GM10847 (cell line): ENCODE measurements around the gene TMEM245.

Source experiments
- POLR2A ChIP-seq: IDR thresholded peaks from 2 replicates; pipeline ENCODE4 v1.6.1; 2011; ENCODE audit not compliant: insufficient read length; ENCODE audit errors: extremely low read depth

TMEM245 gene

DNA sequence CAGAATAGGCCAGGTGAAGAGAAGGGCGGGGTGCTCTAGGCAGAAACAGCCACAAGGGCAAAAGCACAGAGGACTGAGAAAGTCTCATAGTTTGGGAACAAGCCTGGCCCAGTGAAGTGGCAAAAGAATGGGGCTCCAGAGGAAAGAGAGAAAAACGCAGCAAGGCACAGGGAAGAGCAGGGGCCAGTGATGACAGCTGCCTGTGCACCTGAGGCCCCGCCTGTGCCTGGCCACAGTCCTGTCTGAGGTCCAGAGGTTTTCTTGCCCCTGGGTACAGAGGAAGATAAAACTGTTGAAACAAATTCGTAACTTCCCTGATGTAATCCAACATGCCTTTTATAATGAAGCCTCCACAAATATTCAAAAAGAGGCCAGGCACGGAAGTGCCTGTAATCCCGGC is 25.3 kb upstream of the TMEM245 start:
- no peak for TF ChIP-seq POLR2A

DNA sequence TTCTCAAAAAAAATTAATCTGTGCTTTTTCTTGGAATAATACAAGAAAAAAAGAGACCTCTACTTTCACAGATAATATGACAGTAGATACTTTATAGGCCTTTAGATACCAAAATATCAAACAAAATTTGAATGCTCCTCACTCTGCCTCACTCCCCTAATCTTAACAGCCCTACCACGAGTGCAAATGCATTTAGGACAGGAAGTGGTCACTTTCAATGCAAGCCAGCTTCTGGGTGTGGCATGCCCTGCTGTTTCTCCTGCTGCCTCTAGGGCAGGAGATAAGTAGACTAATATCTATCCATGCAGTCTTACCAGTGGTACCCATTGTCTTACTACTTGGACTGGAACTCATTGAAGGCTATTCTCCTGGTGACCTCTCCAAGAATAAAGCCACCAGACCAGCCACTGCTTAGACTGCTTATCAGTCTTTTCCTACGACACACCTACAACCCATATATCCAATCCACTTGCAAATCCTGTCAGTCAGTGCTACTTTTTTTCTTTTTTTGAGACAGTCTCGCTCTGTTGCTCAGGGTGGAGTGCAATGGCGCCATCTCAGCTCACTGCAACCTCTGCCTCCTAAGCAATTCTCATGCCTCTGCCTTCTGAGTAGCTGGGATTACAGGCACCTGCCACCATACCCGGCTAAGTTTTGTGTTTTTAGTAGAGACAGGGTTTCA is 24.3 kb upstream of the TMEM245 start:
- TF ChIP-seq POLR2A: no peak

DNA sequence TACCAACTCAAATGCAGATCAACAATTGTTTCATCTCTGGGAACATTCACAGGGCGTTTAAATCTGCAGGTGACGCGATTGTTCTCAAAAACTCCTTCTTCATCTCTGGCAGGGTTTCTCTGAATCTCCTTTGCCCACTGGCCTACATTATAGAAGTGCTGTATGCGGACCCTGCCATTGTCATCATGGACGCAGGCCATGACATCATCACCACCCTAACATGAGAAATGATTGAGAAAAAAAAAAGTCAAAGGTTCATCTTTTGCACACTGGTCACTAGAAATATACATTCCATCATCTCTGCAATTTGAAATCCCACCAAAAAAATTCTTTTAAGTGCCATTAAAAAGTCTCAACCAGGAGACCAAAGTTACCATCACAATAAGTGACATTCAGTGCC is 21.6 kb upstream of the TMEM245 start:
- no peak for TF ChIP-seq POLR2A

GRCh38 chr9:109139851-109140250 is 20.1 kb upstream of the TMEM245 start:
- no peak for TF ChIP-seq POLR2A

GRCh38 chr9:109138421-109138820 is 18.7 kb upstream of the TMEM245 start:
- TF ChIP-seq POLR2A: no peak

- no peak for TF ChIP-seq POLR2A
Measured at GRCh38 chr9:109134167-109134578, 14.4 kb upstream of the TMEM245 start.

DNA sequence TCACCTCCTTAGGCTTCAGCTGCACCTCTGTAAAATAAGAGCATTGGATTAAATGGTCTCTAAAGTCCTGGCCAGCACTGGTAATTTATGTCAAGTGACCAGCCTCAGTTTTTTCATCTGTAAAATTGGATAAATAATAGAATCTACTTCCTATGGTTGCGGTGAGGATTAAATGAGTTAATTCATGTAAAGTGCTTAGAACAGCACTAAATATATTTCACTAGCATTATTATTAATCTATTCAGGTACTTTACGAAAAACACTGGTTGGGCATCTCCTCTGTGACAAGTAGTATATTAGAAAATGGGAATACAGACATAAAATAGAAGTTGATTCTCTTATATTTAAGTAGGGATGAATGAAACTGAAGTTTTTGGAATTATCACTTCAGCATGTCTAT is 13.8 kb upstream of the TMEM245 start:
- TF ChIP-seq POLR2A: no peak

DNA sequence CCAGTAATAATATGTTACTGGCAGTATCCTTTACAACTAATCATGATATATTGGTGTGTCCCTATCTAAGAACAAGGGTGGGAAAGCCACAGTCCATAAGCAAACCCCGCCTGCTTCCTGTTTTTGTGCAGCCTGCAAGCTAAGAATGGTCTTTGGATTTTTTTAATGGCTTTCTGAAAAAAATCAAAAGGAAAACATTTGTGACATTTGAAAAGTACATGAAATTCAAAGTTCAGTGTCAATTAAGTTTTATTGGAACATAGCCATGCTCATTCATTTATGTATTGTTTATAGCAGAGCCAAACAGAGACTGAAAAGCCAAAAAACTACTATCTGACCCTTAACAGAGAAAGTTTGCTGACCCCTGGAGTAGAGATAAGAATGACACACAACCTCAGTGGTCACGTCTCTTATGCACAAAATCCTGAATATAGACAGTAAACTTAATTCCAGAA is 12.8 kb upstream of the TMEM245 start:
- TF ChIP-seq POLR2A: no peak

GRCh38 chr9:109129470-109130197 is 9.9 kb upstream of the TMEM245 start:
- TF ChIP-seq POLR2A: no peak

GRCh38 chr9:109124121-109124520 is 4.4 kb upstream of the TMEM245 start:
- TF ChIP-seq POLR2A: no peak

- TF ChIP-seq POLR2A: no peak
Measured at GRCh38 chr9:109122726-109123621, 3.2 kb upstream of the TMEM245 start.

- TF ChIP-seq POLR2A: no peak
Measured at GRCh38 chr9:109121232-109121796, 1.6 kb upstream of the TMEM245 start.

GRCh38 chr9:109120204-109120789 is 550 bp upstream of the TMEM245 start:
- no peak for TF ChIP-seq POLR2A

- TF ChIP-seq POLR2A: no peak
Measured at GRCh38 chr9:109118808-109119438, 824 bp downstream of the TMEM245 start.
